ENCODE results near the gene GPER1.

DNA sequence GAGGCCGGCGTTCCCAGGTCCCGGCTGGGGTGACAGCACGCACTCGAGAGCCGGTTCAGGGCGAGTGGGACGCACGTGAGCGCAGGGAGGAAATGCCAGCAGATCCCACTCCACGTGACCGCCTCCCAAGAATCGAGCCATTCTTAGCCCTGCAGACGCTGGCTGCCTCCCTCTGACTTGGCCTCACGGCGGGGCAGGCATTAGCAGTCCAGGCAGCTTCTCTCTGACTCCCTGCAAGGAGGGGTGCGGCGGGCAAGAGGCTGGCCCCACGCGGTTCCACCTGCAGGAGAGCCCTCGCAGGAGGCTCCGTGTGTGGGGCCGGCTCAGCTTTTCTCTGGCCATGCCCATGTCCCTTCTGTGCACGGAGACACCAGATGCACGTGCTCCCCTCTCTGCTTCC, 33.5 kb upstream of the GPER1 start:
- TF ChIP-seq, protein P1, sequence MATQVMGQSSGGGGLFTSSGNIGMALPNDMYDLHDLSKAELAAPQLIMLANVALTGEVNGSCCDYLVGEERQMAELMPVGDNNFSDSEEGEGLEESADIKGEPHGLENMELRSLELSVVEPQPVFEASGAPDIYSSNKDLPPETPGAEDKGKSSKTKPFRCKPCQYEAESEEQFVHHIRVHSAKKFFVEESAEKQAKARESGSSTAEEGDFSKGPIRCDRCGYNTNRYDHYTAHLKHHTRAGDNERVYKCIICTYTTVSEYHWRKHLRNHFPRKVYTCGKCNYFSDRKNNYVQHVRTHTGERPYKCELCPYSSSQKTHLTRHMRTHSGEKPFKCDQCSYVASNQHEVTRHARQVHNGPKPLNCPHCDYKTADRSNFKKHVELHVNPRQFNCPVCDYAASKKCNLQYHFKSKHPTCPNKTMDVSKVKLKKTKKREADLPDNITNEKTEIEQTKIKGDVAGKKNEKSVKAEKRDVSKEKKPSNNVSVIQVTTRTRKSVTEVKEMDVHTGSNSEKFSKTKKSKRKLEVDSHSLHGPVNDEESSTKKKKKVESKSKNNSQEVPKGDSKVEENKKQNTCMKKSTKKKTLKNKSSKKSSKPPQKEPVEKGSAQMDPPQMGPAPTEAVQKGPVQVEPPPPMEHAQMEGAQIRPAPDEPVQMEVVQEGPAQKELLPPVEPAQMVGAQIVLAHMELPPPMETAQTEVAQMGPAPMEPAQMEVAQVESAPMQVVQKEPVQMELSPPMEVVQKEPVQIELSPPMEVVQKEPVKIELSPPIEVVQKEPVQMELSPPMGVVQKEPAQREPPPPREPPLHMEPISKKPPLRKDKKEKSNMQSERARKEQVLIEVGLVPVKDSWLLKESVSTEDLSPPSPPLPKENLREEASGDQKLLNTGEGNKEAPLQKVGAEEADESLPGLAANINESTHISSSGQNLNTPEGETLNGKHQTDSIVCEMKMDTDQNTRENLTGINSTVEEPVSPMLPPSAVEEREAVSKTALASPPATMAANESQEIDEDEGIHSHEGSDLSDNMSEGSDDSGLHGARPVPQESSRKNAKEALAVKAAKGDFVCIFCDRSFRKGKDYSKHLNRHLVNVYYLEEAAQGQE (IDR thresholded peaks at IDR 0.05; ENCODE audit: insufficient read depth in 1 of 2, low read depth in 2 of 2, low read length in 2 of 2) = no peak
- TF ChIP-seq POLR2AphosphoS5 (IDR thresholded peaks at IDR 0.05; ENCODE audit: low read depth, low read length) (no peak), SIN3A (IDR thresholded peaks at IDR 0.05; ENCODE audit: borderline replicate concordance, insufficient read depth, low read length) (no peak), TAF1 (IDR thresholded peaks at IDR 0.05; ENCODE audit: borderline replicate concordance, insufficient read depth, low read length) (no peak)

Measured in PFSK-1 (cell line).